SKM-1 (cell line): Measurements from ENCODE around the gene GFY.
"Not testable (repeated sequence)": the region's sequence is repeated elsewhere in the genome, so short reads cannot be mapped to it uniquely, and the experiment has no call there.

ENCODE experiments used
- DNase-seq: peaks from one replicate; lab custom pipeline; 2025; ENCODE audit not compliant: unreplicated experiment; lab: John Stamatoyannopoulos, UW

GFY gene

DNA sequence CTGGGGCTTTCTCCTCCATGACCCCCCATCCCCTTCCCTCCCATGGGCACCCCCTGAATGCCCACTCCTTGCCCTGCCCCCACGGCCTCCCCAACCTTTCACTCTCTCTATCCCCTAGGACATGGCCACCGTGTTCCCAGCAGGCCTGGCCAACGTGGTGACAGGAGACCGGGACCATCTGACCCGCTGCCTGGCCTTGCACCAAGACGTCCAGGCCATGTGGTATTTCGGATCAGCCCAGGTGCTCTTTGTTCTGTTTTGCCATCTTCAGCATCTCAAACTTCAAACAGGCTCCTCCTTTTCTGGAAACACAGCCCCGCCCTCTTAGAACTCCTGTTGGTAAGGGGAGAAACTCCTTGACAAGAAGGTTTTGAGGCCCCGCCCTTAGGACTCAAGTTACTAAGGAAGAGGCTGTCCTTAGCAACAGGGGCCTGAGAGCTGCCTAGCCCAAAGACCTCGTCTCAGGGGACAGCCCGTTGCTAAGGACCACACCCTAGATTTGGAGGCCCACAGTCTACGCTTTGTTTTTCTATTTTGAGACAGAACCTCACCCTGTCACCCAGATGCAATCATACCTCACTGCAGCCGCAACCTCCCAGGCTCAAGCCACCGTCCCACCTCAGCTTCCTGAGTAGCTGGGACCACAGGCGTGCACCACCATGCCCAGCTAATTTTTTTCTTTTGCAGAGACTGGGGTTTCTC is 43.7 kb downstream of the GFY start:
- peak; percentile 32 for DNase-seq

DNA sequence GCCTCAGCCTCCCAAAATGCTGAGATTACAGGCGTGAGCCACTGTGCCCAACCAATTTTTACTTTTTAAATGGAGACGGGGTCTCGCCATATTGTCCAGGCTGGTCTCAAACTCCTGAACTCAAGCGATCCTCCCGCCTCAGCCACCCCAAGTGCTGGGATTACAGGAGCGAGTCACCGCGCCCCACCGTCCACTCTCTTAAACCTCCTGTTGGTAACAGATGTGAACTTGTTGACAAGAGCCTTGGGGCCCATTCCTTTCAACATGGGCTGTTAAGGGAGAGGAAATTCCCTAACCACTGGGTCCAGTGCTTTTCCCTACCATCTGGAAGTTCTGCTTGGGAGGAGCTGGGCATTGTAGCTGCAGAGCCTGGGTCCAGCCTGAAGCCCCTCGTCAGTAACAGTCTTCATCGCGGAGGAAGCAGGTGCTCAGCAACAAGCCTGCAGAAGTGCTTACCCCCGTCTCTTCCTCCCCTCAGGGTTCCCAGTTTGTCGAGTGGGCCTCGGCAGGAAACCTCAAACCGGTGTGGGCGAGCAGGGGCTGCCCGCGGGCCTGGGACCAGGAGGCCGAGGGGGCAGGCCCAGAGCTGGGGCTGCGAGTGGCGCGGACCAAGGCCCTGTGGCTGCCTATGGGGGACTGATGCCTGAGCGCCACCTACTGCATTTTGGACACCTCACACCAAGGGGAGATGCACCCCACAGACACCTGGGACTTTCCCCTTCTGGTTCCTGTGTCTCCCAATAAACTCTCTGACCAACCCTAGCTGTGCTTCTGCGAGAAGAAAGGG is 44.8 kb downstream of the GFY start:
- no peak for DNase-seq

GRCh38 chr19:49470615-49470978 is 45.4 kb downstream of the GFY start:
- no peak for DNase-seq

DNA sequence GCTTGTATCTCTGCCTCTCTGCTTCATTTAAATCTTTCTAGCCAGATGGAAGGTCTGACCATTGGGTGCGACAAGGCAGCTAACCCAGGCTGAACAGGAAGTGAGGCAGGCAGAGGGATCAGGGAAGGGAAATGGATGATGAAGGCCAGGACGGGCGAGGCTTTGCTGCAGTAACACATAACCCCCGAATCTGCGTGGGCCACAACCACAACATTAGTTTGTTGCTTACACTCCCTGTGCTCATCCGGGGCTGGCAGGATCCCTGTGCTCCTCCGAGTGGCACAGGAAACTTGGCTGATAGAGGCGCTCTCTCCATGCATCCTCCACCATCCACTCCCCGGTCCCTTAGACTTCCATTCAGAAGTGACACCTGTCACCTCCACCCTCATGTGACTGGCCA is 47.7 kb downstream of the GFY start:
- DNase-seq, result no peak

- DNase-seq, result not testable (repeated sequence)
Measured at GRCh38 chr19:49473501-49473867, 48.3 kb downstream of the GFY start.

- no peak for DNase-seq
Measured at GRCh38 chr19:49473868-49474541, 48.8 kb downstream of the GFY start, which contains the start of gene FLT3LG. TSS of gene FLT3LG (plus strand) at chr19:49474215. CDS start at chr19:49474640, 425 bp downstream.

DNA sequence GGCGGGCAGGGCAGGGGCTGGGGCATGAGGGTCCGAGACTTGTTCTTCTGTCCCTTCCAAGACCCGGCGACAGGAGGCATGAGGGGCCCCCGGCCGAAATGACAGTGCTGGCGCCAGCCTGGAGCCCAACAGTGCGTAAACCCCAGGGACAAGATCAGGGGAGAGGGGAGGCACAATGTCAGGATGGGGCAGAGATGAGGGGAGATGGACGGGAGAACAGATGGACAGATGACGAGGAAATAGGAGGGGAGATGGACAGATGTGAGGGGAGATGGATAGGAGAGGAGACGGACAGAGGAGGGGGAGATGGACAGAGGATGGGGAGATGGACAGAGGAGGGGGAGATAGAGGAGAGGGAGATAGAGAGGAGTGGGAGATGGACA is 49.3 kb downstream of the GFY start:
- DNase-seq, result no peak

DNA sequence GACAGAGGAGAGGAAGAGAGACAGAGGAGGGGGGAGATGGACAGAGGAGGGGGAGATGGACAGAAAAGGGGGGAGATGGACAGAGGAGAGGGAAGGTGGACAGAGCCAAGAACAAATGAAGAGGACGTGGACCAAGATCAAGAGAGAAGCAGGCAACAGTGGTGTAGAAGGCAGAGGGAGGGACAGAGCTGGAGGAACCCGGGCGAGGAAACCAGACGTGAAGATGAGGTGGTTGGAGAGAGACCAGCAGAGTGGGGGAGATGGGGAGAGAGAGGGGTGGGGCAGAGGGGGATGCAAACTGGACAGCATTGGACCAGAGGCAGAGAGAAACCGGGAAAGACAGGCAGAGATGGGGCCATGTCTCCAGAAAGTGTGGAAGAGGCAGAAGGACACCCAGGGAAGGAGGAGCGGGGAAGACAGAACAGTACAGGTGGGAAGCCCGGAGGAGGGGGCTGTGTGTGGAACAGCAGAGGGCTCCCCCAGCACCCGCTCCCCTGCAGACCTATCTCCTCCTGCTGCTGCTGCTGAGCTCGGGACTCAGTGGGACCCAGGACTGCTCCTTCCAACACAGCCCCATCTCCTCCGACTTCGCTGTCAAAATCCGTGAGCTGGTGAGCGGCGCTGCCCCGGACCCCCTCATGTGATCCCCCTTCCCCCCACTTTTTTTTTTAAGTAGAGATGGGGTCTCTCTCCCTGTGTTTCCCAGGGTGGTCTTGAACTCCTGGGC is 50.2 kb downstream of the GFY start:
- DNase-seq, result no peak

GRCh38 chr19:49475995-49476880 is 51.0 kb downstream of the GFY start:
- no peak for DNase-seq
